KMS-11 (cell line): Measurements from ENCODE around the gene TMEFF2.

ENCODE experiments used
- H2AFZ ChIP-seq: fragments of 200-600 bp; sonication (generic); 2 replicates; pipeline ENCODE4 v1.6.1; 2016; ENCODE audit warnings: antibody characterized with exemption, mixed run types, low read depth
- H3K27ac ChIP-seq: fragments of 200-600 bp; sonication (generic); 2 replicates; pipeline ENCODE4 v1.6.1; 2016; ENCODE audit warnings: mild to moderate bottlenecking, mixed run types
- H3K27me3 ChIP-seq: fragments of 200-600 bp; sonication (generic); 2 replicates; pipeline ENCODE4 v1.6.1; 2017; ENCODE audit warnings: mild to moderate bottlenecking, low read depth, mixed run types, moderate library complexity; ENCODE audit not compliant: insufficient read depth
- H3K36me3 ChIP-seq: fragments of 200-600 bp; sonication (generic); 2 replicates; pipeline ENCODE4 v1.6.1; 2017; ENCODE audit warnings: mild to moderate bottlenecking, mixed run types; ENCODE audit not compliant: insufficient read depth
- H3K4me1 ChIP-seq: fragments of 200-600 bp; sonication (generic); 2 replicates; pipeline ENCODE4 v1.6.1; 2016; ENCODE audit warnings: mild to moderate bottlenecking, low read depth, mixed run types; ENCODE audit not compliant: poor library complexity, severe bottlenecking
- H3K4me2 ChIP-seq: fragments of 200-600 bp; sonication (generic); 2 replicates; pipeline ENCODE4 v1.7.0; 2016; ENCODE audit warnings: mild to moderate bottlenecking, mixed run types
- H3K4me3 ChIP-seq: fragments of 200-600 bp; sonication (generic); IDR thresholded peaks from 2 replicates; pipeline ENCODE4 v1.6.1; 2017; ENCODE audit warnings: low read depth, low read length, mixed read lengths; ENCODE audit not compliant: insufficient read depth
- H3K79me2 ChIP-seq: fragments of 200-600 bp; sonication (generic); 2 replicates; pipeline ENCODE4 v1.6.1; 2016; ENCODE audit warnings: low read depth, mixed run types; ENCODE audit not compliant: insufficient read depth
- H3K9ac ChIP-seq: fragments of 200-600 bp; sonication (generic); 2 replicates; pipeline ENCODE4 v1.6.1; 2016; ENCODE audit warnings: mild to moderate bottlenecking, mixed run types
- H4K20me1 ChIP-seq: fragments of 200-600 bp; sonication (generic); 2 replicates; pipeline ENCODE4 v1.6.1; 2016; ENCODE audit warnings: mild to moderate bottlenecking, mixed run types; ENCODE audit not compliant: insufficient read depth
- TF ChIP-seq, protein P1 (sequence below): fragments of 200-600 bp; sonication (generic); conservative IDR thresholded peaks from 2 replicates; pipeline ENCODE4 v1.6.1; 2017; ENCODE audit warnings: low read depth, mild to moderate bottlenecking, antibody characterized with exemption, low read length, moderate library complexity, mixed read lengths

The TMEFF2 gene

DNA sequence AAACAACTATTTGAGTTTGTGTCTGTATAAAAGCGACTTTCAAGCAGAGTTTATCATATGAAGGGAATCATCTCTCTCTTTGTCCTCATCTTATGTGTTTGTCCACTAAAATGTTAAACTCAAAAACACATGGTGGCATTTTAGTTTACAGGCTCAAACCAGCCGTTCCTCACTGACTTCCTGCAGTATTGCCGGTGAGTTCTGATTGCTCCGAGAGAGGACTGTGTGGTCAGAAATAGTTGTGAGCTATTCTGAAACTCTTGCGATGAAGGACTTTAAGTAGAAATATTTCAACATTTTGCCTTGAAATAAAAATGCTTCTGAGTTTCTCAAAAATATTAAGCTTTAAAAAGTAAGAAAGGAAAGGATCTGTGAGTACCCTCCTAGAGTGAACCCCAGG, 184.7 kb downstream of the TMEFF2 start:
- TF ChIP-seq, protein P1, sequence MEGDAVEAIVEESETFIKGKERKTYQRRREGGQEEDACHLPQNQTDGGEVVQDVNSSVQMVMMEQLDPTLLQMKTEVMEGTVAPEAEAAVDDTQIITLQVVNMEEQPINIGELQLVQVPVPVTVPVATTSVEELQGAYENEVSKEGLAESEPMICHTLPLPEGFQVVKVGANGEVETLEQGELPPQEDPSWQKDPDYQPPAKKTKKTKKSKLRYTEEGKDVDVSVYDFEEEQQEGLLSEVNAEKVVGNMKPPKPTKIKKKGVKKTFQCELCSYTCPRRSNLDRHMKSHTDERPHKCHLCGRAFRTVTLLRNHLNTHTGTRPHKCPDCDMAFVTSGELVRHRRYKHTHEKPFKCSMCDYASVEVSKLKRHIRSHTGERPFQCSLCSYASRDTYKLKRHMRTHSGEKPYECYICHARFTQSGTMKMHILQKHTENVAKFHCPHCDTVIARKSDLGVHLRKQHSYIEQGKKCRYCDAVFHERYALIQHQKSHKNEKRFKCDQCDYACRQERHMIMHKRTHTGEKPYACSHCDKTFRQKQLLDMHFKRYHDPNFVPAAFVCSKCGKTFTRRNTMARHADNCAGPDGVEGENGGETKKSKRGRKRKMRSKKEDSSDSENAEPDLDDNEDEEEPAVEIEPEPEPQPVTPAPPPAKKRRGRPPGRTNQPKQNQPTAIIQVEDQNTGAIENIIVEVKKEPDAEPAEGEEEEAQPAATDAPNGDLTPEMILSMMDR = no peak
- H3K79me2 ChIP-seq = no peaks in the 10 kb centered on the region
- H3K36me3 ChIP-seq = no peaks in the 10 kb centered on the region
- no peaks in the 10 kb centered on the region for H4K20me1 ChIP-seq
- H3K27ac ChIP-seq = no peak overlapping the region
- no peak overlapping the region for H3K4me3 ChIP-seq
- no peaks in the 10 kb centered on the region for H3K4me1 ChIP-seq
- H3K4me2 ChIP-seq = no peak overlapping the region
- no peaks in the 10 kb centered on the region for H3K27me3 ChIP-seq
- no peak overlapping the region for H3K9ac ChIP-seq
- H2AFZ ChIP-seq = no peak overlapping the region

DNA sequence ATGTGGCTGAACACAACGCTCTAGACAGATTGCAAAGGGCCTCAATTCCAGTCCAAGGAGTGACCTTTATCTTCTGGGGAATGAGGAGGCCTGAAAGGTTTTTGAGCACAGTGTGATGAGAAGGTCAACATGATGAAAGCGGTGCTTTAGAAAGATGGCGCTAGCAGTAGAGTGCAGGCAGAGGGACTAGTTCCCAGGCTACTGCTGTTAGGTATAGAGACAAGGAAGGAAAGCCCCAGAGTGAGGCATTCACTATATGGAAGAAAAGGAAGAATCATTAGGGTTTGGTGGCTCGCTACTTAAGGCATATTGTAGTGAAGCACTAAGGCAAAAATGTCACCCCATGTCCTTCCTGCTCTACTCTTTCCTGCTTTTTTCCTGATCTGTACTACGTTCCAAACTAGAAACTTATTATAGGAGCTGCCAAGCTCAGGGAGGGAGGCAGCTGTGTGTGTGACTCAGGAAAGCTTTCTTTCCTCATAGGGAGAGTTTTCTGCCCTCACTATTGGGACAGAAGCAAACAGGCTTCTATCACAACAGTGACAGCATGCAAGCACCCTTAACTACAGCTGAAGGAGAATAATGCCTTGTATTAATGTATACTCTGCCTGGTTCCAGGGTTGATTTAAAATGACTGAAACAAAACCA, 187.0 kb downstream of the TMEFF2 start:
- no peaks in the 10 kb centered on the region for H3K36me3 ChIP-seq
- H3K79me2 ChIP-seq = no peaks in the 10 kb centered on the region
- no peak overlapping the region for H2AFZ ChIP-seq
- H3K4me2 ChIP-seq = no peak overlapping the region
- H3K27me3 ChIP-seq = no peaks in the 10 kb centered on the region
- no peaks in the 10 kb centered on the region for H3K4me1 ChIP-seq
- H3K9ac ChIP-seq = no peak overlapping the region
- H4K20me1 ChIP-seq = no peaks in the 10 kb centered on the region
- H3K27ac ChIP-seq = no peak overlapping the region
- H3K4me3 ChIP-seq = no peak overlapping the region
- TF ChIP-seq, protein P1 = no peak

GRCh38 chr2:192005211-192005610, 189.5 kb downstream of the TMEFF2 start:
- TF ChIP-seq, protein P1 = no peak
- Histone ChIP-seq H3K4me1 (no peaks in the 10 kb centered on the region), H3K9ac (no peak overlapping the region), H4K20me1 (no peaks in the 10 kb centered on the region), H2AFZ (no peak overlapping the region; the same call in 1 of the 2 replicates), H3K27ac (no peak overlapping the region), H3K79me2 (no peaks in the 10 kb centered on the region), H3K36me3 (no peaks in the 10 kb centered on the region), H3K4me3 (no peak overlapping the region), H3K4me2 (no peak overlapping the region), H3K27me3 (no peaks in the 10 kb centered on the region)

DNA sequence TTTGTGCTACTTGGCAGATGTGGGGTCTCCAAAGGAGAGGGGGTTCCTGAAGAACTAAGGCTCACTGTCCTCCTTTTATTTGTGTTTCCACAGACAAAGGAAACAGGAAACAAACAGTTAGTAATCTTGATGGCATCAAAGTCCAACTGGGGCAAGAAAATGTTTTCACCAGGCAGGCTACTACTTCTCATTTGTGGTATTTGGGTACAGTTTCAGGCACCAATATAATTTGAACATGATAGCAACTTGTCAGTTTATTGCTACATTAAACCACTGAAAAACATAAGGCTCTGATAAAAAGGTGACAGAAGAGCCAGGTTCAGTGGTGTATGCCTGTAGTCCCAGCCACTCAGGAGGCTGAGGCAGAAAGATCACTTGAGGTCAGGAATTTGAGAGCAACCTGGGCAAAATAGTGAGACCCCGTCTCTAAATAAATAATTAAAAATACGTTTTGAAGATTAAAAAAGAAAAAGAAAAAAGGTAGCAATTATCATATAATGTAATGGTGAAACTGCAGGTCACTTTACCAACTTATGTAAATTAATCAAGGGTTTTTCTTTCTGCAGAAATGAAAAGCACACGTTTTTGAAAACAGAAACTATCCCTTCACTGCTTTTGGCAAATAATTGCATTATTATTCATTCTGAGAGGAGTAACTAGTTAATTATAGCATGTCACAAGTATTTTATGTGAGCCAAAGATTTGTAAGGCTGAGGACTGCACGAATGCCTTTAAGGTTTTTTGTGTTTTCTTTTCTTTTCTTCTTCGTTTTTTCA, 190.4 kb downstream of the TMEFF2 start:
- Histone ChIP-seq H3K27me3 (no peaks in the 10 kb centered on the region), H3K9ac (no peak overlapping the region), H3K27ac (no peak overlapping the region), H3K4me1 (no peaks in the 10 kb centered on the region), H3K4me3 (no peak overlapping the region), H2AFZ (no peak overlapping the region; the same call in 1 of the 2 replicates), H4K20me1 (no peaks in the 10 kb centered on the region), H3K4me2 (no peak overlapping the region), H3K36me3 (no peaks in the 10 kb centered on the region), H3K79me2 (no peaks in the 10 kb centered on the region)
- TF ChIP-seq, protein P1 = no peak
